Measurements from ENCODE around the gene PGAP2.

DNA sequence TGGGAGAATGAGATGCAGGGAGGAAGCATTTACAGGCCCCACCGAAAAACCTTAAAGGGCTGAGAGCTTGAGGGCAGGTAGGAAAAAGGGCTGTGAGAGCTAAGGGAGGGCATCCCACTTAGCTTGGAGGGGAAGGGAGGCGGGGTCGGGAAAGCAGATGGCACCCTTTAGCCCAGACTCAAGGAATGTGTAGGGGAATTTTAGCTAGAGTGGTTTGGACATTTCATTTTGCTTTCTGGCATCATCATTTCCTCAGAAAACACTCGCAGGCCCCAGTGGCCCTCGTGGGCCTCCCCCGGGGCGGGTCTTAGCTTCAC, 46.3 kb downstream of the PGAP2 start:
- TF ChIP-seq, protein P1, sequence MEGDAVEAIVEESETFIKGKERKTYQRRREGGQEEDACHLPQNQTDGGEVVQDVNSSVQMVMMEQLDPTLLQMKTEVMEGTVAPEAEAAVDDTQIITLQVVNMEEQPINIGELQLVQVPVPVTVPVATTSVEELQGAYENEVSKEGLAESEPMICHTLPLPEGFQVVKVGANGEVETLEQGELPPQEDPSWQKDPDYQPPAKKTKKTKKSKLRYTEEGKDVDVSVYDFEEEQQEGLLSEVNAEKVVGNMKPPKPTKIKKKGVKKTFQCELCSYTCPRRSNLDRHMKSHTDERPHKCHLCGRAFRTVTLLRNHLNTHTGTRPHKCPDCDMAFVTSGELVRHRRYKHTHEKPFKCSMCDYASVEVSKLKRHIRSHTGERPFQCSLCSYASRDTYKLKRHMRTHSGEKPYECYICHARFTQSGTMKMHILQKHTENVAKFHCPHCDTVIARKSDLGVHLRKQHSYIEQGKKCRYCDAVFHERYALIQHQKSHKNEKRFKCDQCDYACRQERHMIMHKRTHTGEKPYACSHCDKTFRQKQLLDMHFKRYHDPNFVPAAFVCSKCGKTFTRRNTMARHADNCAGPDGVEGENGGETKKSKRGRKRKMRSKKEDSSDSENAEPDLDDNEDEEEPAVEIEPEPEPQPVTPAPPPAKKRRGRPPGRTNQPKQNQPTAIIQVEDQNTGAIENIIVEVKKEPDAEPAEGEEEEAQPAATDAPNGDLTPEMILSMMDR (IDR thresholded peaks at IDR 0.05; ENCODE audit: low read length): no peak
- TF ChIP-seq EZH2 (optimal IDR thresholded peaks at IDR 0.05; ENCODE audit: low read depth, low read length) (no peak), EZH2phosphoT487 (IDR thresholded peaks at IDR 0.05; ENCODE audit: low read length) (no peak)

Data from MM.1S (cell line).